ENCODE data around the gene ADRB2.

Gene ADRB2

DNA sequence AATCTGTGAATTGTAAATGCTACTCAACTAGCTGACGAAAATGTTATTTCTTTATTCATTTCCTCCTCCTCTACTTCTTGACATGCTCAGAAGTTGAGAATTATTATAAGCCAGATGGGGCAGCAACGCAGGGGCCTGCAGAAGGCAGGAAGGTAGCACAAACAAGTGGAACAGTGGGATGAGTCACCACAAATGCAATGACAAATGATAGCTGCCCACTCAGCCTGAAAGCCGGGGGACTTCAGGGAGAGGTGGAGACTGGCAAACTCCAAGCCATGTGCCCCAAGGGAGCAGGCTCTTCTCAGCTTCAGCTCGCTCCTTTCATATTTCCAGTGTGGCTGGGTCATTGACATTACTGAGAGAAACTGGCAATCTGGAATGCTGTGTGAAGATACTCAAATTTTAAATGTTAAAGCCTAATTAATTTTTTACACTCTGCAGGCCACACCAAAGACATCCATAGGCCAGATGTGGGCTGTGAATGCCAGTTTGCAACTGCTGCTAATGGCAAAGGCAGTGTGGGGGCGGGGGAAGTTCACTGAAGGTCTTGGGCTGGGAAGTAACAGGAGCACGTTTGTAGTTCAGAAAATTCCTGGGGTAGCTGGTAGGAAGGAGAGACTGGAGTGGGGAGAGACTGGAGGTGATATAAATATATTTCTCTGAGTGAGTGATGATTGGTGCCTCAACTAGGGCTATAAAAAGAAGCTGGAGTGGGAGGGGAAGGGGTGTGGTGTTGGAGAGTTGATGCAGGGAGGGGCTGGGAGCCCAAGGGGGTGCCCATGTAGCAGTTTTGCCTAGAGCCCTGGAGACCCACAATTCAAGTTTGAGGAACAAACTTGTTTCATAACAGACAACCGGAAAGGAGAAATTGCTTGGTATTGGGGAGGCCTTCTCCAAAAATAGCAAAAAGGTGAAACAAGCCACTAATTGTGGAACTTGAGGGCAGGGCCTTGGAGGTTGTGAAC is 20.8 kb upstream of the ADRB2 start:
- DNase-seq, result no peak

DNA sequence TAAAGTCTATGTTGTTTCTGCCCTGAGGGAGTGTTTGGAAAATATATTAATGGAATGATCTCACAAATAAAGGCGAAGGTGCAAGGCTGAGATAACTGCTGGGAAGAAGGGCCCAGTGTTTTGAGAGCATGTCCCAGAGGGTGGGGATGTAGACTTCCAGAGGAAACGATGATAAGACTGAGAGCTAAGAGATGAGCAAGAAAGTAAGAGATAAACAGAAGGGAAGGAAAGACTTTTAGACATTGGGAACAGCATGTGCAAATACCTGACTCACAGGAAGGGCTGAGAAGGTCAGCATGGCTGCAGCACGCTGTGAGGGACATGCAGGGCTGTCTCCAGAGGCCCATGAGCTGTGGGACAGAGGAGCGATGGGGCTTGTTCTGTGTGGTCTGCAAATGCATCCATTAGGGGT is 19.9 kb upstream of the ADRB2 start:
- DNase-seq, result no peak

DNA sequence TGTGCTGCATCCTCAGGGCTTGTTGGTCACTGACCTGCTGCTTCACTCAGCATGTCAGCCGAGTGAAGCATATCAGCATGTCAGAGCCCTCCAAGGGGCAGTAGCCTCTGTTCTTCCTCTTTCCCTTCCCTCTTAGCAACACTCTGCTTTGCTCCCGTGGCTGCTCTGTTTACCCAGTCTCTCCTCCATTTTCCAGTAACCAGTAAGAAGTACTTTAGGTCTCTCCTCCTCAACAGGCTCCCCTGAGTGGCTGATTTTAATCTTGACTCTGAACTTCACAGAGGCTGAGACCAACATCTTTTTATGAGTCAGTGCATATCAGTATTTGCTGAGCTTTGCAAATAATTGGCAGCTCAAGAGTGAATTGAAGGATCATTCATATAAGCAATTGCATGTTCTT is 18.6 kb upstream of the ADRB2 start:
- no peak for DNase-seq

DNA sequence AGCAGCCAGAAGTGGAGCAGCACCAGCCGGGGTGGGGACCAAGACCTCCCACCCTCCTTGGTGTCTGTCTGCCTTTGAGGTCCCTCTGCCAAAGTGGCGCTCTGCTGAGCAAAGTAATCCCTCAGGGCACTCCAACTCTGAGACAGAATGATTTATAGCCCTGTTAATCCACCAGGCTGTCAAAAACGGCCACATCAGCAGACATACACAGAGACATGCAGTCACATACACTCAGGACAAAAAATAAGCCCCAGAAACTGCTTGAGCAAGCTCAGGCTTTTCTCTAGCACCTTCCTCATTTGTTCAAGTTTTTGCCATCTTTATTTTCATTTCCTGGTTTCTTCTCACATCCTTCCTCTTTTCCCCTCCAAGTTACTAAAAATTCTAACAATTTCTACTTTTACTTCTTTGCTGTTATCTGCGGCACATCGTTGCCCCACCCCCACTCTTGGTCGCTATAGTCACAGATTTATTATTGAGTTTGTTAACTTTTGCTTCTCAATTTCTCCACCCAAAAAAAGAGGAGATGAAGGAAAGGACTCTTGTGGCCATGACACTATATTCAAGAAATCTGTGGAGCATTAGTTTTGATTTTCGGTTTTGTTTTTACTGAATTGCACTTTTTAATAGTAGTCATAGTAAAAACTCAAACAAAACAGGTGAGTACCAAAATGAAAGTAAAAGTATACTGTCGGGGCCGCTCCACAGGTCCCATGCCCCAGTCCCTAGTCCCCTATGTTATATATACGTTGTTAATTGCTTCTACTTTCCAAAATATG is 17.4 kb upstream of the ADRB2 start:
- peak; percentile 26 for DNase-seq

DNA sequence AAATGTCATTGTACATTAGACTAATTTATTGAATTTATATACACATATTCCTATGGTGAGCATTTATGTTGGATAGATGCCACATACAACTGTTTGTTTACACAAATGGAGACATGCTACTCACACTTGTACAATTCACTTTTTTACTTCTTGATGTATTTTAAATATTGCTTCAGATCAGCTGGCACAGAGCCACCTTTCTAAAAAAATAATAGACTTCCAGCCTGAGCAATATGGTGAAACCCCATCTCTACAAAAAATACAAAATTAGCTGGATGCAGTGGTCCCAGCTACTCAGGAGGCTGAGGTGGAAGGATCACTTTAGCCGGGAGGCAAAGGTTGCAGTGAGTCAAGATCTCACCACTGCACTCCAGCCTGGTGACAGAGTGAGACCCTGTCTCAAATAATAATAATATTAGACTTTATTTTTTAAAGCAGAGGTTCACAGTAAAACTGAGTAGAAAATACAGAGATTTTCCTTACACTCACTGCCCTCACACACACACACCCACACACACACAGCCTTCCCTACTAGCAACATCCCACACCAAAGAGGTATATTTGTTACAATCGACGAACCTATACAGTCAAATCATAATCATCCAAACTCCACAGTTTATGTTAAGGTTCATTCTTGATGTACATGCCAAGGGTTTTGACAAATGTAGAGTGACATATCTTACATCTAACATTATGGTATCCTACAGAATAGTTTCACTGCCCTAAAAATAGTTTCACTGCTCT is 16.5 kb upstream of the ADRB2 start:
- DNase-seq, result no peak

DNA sequence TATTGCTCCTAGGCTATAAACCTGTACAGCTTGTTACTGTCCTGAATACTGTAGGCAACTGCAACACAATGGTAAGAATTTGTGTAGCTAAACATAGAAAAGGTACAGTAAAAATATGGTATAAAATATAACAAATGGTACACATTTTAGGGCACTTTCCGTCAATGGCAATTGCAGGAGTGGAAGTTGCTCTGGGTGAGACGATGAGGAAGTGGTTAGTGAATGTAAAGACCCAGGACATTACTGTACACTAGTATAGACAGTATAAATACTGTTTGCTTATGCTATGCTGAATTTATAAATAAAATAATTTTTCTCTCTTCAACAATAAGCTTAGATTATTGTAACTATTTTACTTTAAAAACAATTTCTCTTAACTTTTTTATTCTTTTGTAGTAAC is 15.6 kb upstream of the ADRB2 start:
- DNase-seq, result no peak

DNA sequence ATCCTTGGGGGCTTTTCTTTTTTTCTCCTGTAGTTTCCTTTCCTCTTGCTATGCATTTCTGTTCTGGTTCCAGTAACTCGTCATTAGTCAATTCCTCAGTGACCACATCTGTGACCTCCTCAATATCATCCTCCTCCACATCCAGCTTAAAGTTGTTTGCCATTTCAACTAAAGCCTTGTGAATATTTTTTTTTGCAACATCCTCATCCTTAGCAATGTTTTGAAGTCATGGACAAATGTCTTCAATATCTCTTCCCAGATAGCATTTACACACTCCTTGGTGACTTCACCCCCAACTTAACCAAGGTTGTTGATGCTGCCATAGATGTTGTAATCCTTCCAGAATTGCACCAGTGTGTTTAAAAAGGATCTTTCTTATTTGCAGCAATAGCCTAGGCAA is 14.7 kb upstream of the ADRB2 start:
- DNase-seq, result no peak

DNA sequence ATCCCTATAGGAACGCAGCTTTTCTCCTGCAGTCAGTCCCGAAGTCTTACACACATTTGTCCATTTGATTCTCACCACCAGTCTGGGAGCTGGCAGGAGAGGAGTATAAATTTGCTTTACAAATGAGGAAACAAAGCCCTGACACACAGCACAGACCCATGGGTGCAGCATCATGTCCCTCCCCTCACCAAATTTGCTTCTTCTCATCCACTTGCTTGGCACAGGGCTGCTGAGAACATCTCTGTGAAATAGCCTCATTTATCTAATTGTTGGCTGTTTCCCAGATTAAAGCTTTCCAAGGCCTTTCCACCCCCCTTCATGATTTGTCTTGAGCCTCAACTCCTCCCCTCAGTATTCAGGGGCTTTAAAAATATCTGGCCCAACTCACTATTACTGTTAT is 11.3 kb upstream of the ADRB2 start:
- no peak for DNase-seq

DNA sequence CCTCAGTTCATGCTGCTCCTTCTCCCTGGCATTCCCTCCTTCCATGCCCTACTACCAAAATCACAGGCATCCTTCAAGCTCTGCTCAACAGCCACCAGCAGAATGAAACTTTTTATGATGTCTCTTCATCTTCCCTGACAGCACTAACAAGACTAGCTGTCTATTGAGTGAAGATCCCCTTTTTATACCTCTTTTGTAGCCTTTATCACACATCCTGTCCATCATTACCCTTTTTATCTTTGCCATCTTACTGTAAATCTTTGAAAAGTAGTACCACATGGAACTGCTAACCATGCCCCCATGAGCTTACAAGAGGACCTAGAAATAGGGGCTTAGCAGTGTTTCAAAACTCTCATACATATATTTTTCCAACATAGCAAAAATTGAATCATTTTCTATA is 10.8 kb upstream of the ADRB2 start:
- no peak for DNase-seq

DNA sequence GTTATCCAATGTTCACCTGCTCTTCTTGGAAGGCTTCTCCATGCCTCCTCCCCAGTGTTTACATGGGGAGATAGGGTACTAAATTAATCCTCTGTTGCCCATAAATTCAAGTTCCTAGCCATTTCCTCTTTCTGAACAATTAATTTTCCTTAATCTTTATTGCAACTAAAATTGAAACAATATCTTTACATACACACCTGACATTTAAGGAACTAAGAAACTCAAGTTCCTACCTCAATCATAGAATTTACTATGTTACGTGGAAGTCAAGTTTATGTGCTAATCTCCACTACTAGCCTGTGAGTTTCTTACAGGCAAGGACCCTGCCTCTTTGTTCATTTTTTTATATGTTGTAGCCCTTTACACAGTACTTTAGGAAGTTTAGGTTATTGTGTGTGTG is 10.1 kb upstream of the ADRB2 start:
- no peak for DNase-seq

DNA sequence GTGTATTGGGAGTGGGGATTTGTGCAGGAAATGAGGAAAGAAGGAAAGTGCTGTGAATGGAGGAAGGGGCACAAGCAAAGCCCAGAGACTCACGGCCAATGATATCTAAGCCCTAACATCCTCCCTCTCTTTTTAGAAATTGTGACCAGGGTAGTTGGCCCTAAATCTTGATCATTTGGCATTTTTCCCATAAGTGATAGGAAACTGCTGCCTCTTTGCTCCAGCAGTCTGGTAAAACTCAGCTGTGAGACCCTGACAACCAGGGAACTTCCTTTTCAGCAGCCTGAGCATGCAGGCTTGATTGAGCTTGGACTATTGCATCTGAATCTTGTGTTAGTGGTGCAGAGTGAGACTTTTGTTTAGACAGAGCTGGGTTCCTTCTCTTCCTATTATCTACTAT is 9.6 kb upstream of the ADRB2 start:
- DNase-seq, result no peak

DNA sequence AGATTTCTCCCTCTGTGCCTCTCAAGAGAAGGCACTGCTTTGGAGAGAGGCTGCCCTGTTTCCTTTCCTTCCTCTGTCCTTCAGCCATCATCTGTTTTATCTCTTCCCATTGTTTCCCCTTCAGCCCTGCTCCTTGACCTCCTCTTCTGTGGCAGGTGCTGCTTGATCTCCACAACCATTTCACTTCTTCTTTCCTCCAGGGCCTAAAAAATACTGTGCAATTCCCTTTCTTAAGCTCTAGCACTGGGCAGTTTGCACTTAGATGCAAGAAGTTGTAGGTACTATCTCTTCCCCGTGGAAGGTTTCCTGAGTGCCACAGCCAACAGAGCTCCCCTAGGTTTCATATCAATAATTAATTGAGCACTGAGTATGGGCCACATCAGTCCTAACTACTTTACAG is 8.8 kb upstream of the ADRB2 start:
- DNase-seq, result no peak

DNA sequence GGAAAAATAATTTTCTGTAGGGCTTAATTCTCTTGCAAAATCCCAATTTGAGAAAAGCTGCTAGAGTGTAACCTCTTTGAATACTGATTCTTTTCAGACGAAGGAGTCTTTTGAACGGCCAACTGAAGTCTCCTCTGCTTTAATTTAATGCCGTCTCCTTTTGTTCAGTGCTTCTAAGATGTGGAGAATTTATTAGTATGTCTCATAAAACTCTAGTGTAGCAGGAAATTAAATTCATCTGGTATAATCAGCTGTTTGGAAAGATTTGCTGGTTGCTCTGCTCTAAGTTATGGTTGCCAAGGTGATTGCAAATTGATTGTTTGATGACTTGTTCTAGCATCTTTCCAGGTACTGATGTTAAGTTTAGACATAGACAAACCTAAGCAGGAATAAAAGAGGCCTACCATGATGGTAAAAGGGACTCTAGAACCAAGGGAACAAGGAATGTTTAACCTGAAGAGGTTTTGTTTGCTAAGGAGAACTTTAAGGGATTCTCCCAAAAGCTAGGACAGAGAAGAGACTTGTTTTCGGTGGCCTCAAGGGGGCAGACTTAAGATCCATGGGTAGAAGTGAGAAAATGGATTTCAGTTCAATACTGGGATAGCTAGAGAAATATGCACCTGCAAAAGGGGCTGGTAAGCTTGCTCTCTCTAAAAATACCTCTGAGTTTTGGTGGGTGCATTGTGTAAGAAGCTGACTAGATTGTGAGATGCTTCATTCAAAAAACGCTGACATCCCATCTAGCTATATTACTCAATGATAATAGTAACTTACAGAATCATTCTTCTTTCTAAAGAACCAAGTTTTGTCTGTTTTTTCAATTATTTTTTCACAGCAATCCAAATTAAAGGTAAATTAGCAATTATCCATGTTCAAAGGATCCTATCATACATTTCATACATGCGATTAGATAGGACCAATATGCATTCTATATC is 5.7 kb upstream of the ADRB2 start:
- no peak for DNase-seq

DNA sequence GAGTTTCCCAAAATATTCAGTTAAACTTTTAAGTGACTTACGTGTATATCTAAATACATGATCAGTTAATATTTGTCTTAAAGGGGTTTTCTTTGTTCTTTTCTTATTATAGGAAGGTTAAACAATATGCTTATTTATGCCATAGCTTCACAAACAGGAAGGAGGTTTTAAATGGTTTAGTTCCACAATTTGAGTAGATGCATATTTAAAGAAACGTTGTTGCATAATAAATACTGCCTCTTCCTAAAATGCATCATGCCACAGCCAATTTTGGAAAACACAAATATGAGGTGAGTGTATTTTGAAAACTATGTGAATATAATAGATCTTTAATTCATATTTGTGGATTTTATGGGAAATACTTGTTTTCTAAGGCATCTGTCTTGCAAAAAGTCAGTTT is 2.5 kb upstream of the ADRB2 start:
- DNase-seq, result no peak

DNA sequence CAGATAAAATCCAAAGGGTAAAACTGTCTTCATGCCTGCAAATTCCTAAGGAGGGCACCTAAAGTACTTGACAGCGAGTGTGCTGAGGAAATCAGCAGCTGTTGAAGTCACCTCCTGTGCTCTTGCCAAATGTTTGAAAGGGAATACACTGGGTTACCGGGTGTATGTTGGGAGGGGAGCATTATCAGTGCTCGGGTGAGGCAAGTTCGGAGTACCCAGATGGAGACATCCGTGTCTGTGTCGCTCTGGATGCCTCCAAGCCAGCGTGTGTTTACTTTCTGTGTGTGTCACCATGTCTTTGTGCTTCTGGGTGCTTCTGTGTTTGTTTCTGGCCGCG is 727 bp upstream of the ADRB2 start:
- no peak for DNase-seq

DNA sequence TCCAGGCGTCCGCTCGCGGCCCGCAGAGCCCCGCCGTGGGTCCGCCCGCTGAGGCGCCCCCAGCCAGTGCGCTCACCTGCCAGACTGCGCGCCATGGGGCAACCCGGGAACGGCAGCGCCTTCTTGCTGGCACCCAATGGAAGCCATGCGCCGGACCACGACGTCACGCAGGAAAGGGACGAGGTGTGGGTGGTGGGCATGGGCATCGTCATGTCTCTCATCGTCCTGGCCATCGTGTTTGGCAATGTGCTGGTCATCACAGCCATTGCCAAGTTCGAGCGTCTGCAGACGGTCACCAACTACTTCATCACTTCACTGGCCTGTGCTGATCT is 294 bp downstream of the ADRB2 start:
- no peak for DNase-seq

DNA sequence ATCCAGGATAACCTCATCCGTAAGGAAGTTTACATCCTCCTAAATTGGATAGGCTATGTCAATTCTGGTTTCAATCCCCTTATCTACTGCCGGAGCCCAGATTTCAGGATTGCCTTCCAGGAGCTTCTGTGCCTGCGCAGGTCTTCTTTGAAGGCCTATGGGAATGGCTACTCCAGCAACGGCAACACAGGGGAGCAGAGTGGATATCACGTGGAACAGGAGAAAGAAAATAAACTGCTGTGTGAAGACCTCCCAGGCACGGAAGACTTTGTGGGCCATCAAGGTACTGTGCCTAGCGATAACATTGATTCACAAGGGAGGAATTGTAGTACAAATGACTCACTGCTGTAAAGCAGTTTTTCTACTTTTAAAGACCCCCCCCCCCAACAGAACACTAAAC is 1.3 kb downstream of the ADRB2 start:
- DNase-seq, result no peak

DNA sequence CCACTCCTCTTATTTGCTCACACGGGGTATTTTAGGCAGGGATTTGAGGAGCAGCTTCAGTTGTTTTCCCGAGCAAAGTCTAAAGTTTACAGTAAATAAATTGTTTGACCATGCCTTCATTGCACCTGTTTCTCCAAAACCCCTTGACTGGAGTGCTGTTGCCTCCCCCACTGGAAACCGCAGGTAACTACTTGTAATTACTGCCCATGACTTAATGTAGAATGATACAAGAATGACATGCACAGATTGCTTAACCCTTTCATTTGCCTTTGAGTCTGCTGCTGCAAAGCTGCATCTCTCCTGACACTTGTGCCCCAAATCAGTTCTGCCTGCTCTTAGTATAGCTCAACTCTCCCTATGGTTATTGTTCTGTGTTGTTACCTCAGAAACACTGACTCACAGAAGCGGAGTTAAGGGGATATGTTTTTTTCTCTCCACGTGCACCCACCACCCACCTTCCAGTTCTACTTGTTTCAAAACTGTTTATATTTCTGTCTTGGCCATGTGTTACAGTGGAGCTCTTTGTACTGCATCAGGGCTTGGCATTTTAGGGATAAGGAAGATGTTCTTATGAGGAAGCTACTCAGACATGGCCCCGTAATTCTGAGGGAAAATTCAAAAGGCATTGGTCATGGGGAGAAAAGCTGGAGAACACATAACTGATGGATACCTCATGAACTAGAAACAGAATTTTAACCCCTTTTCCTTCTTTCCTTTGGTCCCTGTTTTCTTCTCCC is 2.3 kb downstream of the ADRB2 start:
- DNase-seq, result no peak

DNA sequence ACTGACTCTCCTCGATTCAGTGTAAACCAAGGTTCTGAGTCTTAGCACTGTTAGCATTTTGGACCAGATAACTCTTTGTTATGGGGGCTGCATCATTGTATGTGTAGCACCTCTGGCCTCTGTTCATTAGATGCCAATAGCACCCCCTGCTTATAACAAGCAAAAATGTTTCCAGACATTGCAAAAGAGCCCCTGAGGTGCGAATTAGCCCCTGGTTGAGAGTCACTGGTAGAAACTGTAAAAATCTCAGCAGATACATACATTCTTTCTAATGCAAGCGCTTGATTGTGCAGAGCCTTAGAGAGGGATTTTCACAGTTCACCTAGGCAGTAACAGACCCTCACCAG is 2.8 kb downstream of the ADRB2 start:
- DNase-seq, result no peak

DNA sequence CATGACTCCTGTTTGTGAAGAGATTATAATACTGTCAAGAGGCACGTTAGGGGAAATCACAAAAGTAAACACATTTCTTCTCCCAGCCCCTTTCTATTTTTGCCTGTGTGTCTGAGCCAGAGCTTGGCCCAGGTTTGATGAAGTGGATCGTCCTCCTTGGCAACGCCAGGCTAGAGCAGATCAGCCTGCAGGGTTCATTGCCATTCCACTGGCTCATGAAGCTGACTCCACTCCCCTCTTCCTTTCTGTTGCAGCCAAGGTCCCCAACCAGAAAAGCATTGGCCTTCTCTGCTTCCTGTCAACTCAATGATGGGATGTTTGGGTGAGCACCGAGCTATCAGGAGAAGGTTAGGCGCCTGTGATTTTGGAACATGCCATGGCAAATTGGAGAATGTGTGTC is 3.3 kb downstream of the ADRB2 start:
- no peak for DNase-seq

DNA sequence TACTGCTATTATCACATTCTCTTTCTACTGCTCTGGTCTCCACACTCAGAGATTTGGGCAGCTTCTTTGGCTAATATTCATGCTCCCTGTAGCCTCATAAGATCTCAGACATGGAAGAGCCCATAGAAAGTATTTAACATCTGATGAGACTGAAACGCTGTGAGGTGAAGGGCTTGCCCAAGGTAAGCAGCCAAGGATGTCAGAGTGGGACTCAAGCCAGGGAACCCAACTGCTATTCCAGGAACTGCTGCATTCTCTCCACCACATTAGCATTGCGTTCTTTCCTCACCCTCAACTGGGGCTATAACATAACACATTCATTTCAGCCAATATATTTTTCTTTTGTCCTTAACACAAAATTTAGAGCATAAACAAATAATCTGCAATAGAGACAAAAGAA is 3.8 kb downstream of the ADRB2 start:
- DNase-seq, result no peak

All from stimulated activated CD4-positive, alpha-beta T cell treated with anti-CD3 and anti-CD28 coated beads, Interleukin-4, amount 100 ng/mL, for 1 hour (primary cell).